HG02642 (cell line): Measurements from ENCODE around the gene BMPER.

Experiments
- ATAC-seq: cut with Tn5 transposase; IDR thresholded peaks from one replicate; pipeline ENCODE4 v1.9.1; 2021; ENCODE audit warnings: mild to moderate bottlenecking; ENCODE audit not compliant: unreplicated experiment, poor library complexity

The BMPER gene

DNA sequence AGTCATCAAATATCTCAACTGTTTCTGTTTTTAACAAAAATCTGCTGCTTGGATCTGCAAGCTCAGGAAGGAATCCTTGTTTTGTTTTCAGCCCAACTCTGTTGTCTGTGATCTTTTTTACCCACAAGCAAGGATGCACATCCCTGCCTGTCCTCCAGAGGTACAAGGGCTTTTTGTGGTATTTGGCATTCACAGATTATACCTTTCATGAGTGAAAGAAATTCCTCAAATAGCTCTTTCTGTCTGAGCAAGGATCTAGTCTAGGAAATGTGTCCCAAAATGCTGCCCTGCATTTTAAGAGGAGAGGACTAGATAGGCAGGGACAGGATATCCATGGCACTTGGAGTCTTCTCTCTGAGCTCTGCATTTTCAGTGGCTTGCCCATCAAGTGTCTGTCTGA is 151.8 kb downstream of the BMPER start:
- no peak for ATAC-seq

DNA sequence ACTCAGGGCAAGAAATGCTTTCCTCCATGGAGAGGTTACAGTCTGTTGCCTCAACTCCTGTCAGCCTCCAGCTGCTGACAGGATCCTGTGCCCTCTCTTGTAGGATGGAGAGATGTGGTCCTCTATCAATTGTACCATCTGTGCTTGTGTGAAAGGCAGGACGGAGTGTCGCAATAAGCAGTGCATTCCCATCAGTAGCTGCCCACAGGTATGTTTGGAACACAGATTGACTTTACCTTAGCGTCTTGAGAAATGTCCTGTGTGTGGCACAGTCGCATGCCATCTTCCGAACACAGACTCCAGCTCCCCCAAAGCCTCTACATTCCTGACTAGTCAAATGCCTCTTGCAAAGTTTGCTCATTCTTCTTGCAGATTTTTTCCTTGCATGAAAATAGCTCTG is 152.6 kb downstream of the BMPER start:
- no peak for ATAC-seq

DNA sequence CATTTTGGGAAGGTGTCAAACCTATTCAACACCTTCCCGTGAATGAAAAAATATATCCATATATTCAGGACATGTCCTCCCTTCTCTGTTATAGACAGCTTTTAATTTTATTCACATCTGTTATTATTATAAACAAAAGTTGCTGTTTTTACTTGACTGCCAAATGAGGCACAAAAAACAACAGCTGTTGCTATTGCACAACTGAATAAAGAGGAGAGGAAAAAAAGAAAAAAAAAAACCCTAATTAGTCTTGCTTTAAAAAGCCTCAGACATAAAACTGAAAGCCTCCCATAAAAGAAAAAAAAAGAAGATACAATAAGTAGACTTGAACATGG is 153.4 kb downstream of the BMPER start:
- no peak for ATAC-seq

DNA sequence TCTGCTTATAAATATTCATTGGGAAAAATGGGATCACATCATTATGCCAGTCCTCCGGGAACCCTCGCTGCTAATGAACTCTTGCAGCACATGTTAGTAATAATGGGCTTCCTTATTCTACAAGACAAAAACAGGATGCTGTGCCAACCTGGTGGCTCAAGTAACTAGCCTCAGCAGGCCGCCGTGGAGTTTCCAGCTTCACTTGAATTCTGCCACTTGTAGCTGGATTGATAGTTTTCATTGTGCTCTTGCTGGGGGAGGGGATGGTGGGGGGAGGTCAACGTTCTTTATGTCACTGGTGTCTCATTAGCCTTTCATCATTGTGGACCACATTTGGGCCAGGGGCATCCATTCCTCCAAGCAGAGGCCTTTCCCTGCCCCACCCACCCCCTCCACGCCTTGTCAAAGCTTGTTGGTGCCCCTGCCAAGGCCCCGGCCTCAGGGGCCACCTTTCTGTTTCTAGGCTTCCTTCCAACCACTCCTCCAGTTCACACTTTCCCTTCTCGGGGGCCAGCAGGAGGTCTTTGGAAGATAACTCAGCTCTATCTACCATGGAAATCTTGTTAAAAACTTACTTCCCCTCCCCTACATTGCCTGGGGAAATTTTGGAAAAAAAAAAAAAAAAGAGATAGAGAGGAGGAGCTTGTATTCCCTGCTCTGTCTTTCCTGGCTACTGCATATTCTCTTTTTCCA is 153.9 kb downstream of the BMPER start:
- no peak for ATAC-seq

DNA sequence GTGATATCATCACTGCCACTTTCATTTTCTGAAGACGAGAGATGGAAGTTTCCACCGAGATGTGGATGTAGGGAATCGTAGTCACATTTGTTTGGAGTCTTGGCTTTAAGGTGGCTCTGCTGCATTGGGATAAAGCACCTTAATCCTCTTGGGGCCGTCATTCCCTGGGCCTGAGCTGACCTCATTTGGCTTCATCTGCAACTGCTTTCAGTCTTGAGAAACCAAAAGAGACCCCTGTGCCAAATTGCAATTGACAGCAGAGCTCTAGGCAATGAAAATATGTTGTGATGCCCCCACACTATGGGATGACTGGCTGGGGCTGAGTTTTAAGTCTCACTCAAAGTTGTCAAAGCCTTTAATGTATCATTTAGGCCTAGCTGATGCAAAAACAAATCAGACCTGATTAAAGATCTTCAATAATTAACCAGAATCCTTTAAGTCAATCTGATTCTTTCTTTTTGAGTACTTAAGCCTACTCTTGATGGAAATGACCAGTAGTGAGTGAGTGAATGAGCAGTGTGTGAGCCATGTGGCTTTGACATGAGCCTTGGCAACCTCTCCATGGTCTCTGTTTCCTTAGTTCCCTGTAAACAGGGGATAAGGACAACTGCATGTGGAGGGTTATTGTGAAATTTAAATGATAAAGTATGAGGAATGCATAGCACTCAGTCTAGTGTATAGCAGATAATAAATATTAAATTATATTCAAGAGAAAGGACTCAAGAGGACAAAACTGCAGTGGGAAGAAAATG is 155.0 kb downstream of the BMPER start:
- ATAC-seq = no peak

DNA sequence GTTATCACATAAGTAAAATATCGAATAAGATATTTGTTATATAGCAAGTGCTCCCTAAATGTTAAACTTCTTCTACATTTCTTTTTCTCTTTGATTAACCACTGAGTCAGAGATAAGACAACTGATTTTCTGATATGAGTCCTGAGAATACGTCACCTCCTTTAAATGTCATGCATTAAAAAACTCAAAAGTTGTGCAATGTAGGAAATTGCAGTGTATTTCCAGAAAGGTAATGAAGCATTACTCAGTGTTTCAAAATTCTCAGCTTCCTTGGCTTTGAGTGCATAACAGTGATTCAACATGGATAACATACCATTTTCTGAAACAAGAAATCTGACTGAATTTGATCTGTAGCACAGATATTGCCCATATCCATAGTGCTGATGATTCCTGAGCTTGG is 155.8 kb downstream of the BMPER start:
- no peak for ATAC-seq

DNA sequence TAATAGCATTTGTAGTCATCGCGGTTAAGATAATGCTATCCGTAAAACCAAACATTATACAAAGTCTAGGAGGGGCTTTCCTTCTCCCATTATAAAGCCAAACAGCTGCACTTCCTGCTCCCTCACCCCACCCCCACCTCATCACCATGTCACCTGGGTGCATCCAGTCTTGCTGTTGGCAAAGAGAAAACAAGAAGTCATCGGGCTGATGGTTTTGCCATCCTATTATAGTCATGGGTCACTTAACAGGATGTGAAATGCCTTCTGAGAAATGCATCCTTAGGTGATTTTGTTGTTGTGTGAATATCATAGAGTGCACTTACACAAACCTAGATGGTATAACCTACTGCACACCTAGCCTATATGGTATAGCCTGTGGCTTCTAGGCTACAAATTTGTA is 157.0 kb downstream of the BMPER start:
- no peak for ATAC-seq

DNA sequence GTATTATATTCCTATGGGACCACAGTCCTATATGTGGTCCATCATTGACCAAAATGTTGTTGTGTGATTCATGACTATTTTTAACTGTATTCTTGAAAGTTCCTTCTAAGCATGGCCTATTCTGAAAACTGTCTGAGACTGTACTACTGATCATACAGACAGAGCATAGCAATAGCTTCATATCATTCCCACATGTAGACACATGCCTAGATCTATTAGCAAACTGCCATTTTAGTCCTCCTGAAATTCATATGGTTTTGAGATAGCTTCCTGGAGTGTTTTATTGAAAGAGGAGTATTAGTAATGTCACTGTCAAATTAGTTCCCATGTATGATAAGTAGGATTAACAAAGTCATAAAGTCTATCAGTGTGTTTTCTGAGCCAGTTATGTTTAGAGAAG is 157.5 kb downstream of the BMPER start:
- ATAC-seq = no peak

DNA sequence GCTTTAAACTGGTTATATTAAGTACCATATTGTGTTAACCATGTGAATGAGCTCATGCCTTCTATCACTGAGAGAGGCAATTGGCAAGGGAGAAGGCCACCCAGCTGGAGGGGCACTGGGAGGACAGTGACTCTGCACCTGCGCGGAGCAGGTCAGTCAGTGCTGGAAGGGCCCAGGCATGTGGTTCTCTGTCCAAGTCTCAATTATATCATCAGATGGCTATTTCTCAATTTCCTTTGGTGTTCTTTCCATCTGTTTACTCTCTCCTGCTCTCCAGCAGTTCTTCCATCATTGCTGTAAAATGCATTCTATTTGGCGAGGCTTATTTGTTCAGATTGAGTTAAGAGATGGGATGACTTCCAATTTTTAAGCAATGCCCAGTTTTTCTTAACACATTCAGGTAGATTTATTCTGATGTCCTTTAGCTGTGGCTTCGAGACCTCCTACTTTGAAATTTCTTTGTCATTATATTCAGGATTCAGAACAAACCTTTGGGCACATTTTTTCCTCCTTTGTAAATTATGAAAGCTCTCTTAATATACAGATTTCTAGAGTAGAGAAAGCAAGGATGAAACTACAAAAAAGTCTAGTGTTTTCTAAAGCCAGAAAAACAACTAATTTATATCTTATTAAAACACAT is 159.3 kb downstream of the BMPER start:
- no peak for ATAC-seq

DNA sequence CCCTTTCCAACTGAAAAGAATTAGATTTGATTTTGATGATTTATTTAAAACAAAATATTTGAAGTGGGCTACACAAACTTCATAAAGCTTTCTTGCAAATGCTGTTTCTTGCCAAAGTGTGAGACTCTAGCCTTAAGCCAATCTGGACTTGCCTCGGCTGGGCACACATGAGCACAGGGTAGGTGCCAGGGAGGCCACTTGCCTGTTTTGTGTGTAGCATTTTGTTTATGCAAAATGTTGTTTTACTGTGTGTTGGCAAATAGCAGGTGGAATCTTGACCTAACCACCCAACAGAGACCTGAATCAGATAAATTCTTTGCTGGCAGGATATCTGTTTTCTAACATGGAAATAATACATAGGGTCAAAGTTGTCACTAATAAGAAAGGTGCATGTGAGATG is 161.1 kb downstream of the BMPER start:
- ATAC-seq = no peak

DNA sequence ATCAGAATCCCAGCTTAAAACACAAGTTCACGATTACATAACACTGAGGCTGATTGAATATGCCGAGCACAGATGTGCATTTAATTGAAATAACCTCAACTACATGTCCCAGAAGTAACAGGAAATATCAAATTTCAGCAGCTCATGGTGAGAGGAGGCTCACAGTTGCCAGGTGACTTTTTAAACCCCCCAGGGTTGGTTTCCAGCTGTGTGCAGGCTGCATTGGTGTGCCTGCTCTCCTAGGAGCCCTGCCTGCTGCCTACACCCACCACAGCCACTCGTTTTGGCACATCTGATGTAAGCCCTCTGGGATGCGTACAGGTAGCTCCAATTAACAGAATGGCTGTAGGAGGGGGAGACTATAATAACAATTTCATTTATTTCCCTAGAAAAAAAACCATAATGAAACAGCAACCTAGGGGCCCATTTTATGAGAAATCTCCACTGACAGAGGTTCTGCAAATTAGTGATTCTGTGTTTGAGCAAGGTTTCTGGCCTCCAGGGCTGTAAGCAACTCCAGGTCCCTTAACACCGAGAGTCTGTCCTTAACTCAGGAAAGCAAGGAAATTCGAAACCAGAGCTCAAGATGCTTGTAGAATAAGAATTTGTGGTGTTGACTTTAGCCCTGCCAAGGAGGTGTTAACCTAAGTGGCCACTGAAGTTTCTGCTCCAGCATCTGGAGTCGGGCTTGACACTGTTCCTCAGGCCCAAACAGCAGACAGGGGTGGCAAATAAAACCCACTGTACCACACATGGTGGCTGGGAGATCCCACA is 161.9 kb downstream of the BMPER start:
- ATAC-seq = no peak

DNA sequence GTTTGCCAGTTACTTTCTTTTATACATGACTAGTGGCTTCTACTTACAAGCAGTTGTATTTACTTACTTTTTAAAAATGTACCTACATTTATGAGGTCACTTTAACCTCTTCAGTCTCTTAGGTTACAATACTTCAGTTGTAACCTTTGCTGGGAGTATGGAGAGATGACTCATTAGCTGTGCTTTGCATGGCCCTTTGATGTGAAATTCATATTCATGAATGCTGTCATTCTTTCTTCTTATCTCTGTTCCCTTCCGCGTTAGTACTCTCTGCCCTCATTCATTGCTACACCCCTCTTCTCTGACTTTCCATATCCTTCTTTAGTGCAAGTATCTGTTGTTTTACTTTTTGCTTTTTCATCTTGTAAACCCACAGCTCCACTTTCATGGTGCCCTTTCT is 164.3 kb downstream of the BMPER start:
- no peak for ATAC-seq

DNA sequence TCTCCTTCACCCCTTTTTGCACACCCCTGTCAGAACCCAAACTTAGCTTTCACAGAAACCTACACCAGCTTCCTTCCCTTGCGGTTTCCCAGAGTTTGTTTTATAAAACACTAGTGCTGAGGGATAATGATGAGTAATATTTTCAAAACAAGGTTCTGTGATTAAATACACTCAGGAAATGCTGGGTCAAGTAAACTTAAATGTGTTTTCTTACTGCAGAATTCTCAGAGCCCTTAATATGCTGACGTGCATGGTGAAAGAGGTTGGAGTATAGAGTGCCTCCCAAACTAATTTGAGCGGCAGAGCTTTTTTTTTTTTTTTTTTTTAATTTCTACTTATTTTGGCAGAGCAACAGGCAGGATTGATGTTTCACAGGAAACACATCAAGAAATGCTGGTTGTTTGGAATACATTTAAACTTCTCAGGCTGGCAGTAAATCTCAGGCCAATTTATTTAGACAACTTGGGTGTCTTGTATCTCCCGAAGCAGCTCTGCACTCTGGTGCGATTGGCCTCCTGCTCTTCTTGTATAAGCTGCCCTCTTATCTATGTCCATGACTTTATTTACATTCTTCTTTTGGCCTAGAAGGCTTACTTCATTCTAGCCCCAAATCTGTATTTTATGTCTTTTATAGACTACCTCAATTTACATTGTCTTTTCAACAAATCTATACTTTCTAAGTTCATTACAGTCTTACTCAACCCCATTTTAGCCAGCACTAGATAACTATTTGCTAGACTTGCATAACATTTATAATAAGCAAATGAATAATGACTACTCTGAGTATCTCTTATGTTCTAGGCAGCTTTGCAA is 165.4 kb downstream of the BMPER start:
- no peak for ATAC-seq

DNA sequence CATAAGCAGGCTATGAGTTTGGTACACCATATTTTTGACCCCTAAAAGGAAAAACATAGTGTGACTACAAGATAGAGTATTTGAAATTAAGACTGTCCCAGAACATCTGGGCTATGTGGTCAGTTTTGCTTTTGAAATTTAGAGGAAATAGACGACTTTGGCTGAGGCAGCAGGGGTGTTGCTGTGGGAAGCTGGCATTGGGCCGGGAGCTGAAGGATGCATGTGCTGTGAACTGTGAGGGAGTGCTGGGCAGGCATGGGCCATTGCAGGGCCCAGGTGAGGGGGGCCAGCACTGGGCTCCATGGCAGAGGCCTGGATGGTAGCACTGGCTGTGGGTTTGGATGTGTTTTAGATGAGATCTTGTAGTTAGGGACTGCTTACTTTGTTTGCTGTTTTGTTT is 168.3 kb downstream of the BMPER start:
- no peak for ATAC-seq

DNA sequence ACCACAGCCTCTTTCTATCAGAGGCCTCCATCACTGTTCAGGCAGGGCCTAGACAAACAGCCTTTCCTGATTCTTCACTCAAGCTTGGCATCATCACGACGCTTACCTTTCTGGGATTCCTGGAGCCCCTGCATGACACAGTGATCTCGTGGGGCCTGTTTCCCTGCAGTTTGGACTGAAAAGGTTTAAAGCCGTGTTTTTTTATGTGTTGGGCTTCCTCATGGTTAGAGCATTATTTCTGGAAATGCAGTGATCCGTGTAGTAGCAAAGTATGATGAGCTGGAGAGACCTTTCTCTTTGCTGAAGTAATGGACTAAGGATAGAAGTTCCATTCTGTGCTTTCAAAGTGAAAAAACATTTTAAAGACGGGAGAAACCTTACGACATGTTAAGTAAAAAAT is 169.1 kb downstream of the BMPER start:
- ATAC-seq = no peak

DNA sequence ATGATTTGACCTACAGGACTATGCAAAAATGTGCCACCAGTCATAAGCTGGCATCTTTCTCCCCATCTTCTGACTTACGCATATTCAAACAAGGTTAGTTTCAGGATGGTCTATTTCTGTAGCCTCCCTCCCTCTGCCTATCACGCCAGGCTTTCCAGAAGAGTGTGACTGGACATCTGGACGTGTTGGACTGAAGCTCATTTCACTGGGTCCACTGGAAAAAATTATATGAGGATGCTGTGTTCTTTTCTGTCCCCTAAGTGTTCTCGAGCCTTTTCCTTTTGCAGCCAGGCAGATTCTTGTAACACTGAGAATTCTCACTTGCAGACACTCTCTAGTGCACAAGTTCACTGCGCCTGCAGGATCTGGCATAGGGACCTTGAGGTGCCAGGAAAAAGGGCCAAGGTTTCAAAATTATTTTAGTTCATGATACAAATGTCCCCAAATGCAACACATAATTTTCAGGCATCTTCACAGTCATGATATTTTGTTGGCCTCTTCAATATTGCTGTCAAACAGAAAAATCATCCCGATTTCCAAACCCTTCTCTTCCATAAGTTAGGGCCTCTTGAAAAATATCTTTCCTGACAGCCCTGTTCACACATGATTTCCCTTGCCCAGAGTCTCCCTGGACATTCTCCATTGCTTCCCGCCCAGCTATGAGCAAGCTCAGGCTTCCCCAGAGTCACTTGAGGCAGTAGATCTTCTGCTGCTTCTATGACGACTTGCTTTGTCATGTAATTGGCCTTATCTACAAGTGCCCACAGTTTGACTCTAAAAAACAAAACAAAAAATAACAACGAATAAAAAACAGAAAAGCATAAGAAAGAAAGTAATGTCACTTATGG is 170.4 kb downstream of the BMPER start:
- ATAC-seq = no peak

DNA sequence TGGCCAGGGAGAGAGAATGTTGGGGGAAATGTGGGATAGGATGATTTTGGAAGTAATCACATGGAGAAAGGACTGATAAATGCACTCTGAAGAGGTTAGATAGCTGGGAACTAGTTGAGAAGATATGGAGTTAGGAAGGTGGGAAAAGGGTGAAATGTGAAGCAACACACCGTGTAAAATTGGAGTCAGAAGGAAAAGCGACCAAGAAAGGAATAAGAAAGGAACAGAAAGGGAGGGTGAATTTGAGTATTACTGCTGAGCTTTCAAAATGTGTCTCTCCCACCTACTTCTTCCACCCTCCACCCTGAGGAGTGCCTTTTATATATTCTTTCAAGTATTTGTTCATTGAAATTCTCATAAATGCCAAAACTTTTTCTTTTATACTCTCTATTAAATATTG is 171.8 kb downstream of the BMPER start:
- ATAC-seq = no peak

DNA sequence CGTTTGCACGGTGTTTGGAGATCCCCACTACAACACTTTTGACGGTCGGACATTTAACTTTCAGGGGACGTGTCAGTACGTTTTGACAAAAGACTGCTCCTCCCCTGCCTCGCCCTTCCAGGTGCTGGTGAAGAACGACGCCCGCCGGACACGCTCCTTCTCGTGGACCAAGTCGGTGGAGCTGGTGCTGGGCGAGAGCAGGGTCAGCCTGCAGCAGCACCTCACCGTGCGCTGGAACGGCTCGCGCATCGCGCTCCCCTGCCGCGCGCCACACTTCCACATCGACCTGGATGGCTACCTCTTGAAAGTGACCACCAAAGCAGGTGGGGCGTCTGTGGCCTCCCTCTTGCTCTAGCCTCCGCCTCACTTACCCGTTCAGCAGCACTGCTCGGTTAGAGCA is 173.5 kb downstream of the BMPER start:
- ATAC-seq = no peak

DNA sequence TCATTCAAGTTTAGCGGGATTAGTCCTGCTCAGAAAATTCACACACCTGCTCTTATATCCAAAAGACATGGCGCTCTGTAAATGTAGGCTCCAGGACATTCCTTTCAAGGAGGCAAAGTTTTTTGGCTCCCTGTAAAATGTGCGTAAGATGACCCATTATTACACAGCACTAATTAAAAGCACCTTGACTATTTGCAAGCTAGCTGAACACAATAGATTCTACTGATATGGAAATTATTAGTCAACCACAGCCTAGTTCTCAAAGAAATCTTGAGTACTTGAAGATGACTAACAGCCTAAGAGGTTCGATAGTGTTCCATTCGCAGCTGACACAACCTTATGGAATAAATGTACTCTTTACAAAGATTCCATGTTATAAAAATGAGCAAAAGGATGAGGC is 175.2 kb downstream of the BMPER start:
- no peak for ATAC-seq
